GM19395 (cell line): ENCODE measurements around the gene UBAP2.

Experiments
- ATAC-seq: cut with Tn5 transposase; IDR thresholded peaks from one replicate; pipeline ENCODE4 v1.9.1; 2021; ENCODE audit warnings: mild to moderate bottlenecking, moderate library complexity; ENCODE audit not compliant: unreplicated experiment

The UBAP2 gene

GRCh38 chr9:34048727-34049629, at the start of gene UBAP2:
TSS of gene UBAP2 (minus strand) at chr9:34048887. CDS start at chr9:34017148, 31,739 bp downstream.
- peak; percentile 83 for ATAC-seq

- ATAC-seq = no peak
These were observed 49.6 kb upstream of the UBAP2 start for GRCh38 chr9:34098307-34098706.

GRCh38 chr9:34097865-34098264, 49.2 kb upstream of the UBAP2 start:
- ATAC-seq = no peak

GRCh38 chr9:34096751-34097150, 48.1 kb upstream of the UBAP2 start:
- ATAC-seq = no peak

- ATAC-seq = no peak
These were observed 44.9 kb upstream of the UBAP2 start for GRCh38 chr9:34093578-34093977.

GRCh38 chr9:34089311-34089710, 40.6 kb upstream of the UBAP2 start:
- ATAC-seq = no peak

- no peak for ATAC-seq
These were observed 38.7 kb upstream of the UBAP2 start for GRCh38 chr9:34087370-34087769.

- no peak for ATAC-seq
These were observed 38.2 kb upstream of the UBAP2 start for GRCh38 chr9:34086864-34087263.

GRCh38 chr9:34085581-34086500, 37.2 kb upstream of the UBAP2 start:
- no peak for ATAC-seq

GRCh38 chr9:34084562-34084961, 35.9 kb upstream of the UBAP2 start:
- ATAC-seq = no peak

- ATAC-seq = no peak
These were observed 30.5 kb upstream of the UBAP2 start for GRCh38 chr9:34079181-34079580.

GRCh38 chr9:34072868-34073590, 24.3 kb upstream of the UBAP2 start:
- ATAC-seq = no peak

GRCh38 chr9:34072410-34072809, 23.7 kb upstream of the UBAP2 start:
- ATAC-seq = no peak

GRCh38 chr9:34070606-34071324, 22.1 kb upstream of the UBAP2 start:
- ATAC-seq = no peak

- ATAC-seq = no peak
These were observed 21.1 kb upstream of the UBAP2 start for GRCh38 chr9:34069831-34070230.

GRCh38 chr9:34065541-34065940, 16.9 kb upstream of the UBAP2 start:
- ATAC-seq = no peak

- ATAC-seq = no peak
These were observed 11.3 kb upstream of the UBAP2 start for GRCh38 chr9:34059954-34060353.

GRCh38 chr9:34059281-34059680, 10.6 kb upstream of the UBAP2 start:
- ATAC-seq = no peak

- ATAC-seq = no peak
These were observed 1.1 kb upstream of the UBAP2 start for GRCh38 chr9:34049630-34050384.
